K562 (cell line): ENCODE data around the gene DUS3L. TPM values are rescaled to one million over a fixed set of nuclear protein-coding genes. Genes with fewer than 3 reads are reported as not detected.

Experiments used
- CBX3 ChIP-seq, 2 experiments: IDR thresholded peaks; 1 replicate in 1 of 2; 2 replicates in 1 of 2; pipeline ENCODE4 v1.6.1; 2012; ENCODE audit warnings: inconsistent platforms in 2 of 2, low read length in 2 of 2, borderline replicate concordance in 1 of 2, control low read depth in 1 of 2
- CTBP1 ChIP-seq: fragments of 450-650 bp; IDR thresholded peaks from 2 replicates; pipeline ENCODE4 v1.6.1; 2016; ENCODE audit warnings: borderline replicate concordance
- DPF2 ChIP-seq: fragments of 450-650 bp; IDR thresholded peaks from 2 replicates; pipeline ENCODE4 v1.6.1; 2016
- FIP1L1 ChIP-seq: fragments of 200-400 bp; formaldehyde crosslinking; IDR thresholded peaks from 2 replicates; pipeline ENCODE4 v1.6.1; 2018; ENCODE audit warnings: mild to moderate bottlenecking, low read depth, low read length; ENCODE audit not compliant: poor library complexity, severe bottlenecking
- HCFC1 ChIP-seq: IDR thresholded peaks from 2 replicates; pipeline ENCODE4 v1.6.1; 2012; ENCODE audit warnings: low read depth, low read length, improper control_type of control experiment
- HLTF ChIP-seq: fragments of 450-650 bp; IDR thresholded peaks from 2 replicates; pipeline ENCODE4 v1.6.1; 2016
- HNRNPH1 ChIP-seq: fragments of 200-400 bp; formaldehyde crosslinking; optimal IDR thresholded peaks from 2 replicates; pipeline ENCODE3; 2017; ENCODE audit warnings: low read depth, mild to moderate bottlenecking, low read length, moderate library complexity
- MTA2 ChIP-seq: fragments of 450-650 bp; IDR thresholded peaks from 2 replicates; pipeline ENCODE4 v1.6.1; 2016; ENCODE audit warnings: low read depth
- NBN ChIP-seq: fragments of 450-650 bp; IDR thresholded peaks from 2 replicates; pipeline ENCODE4 v1.6.1; 2016; ENCODE audit warnings: low read depth, mild to moderate bottlenecking
- NCOA4 ChIP-seq: fragments of 450-650 bp; IDR thresholded peaks from 2 replicates; pipeline ENCODE4 v1.6.1; 2018; ENCODE audit warnings: mild to moderate bottlenecking; ENCODE audit not compliant: partially characterized antibody
- NEUROD1 ChIP-seq: fragments of 150-350 bp; IDR thresholded peaks from 2 replicates; pipeline ENCODE4 v1.6.1; 2014; ENCODE audit warnings: borderline replicate concordance, low read length, low read depth; ENCODE audit not compliant: partially characterized antibody
- PBX2 ChIP-seq, 2 experiments: IDR thresholded peaks in 1 of 2; conservative IDR thresholded peaks in 1 of 2; 2 replicates each; pipeline ENCODE4 v1.6.1; 2016; ENCODE audit warnings: low read depth in 2 of 2, mild to moderate bottlenecking in 1 of 2, missing compliant biosample characterization in 1 of 2, missing genetic modification characterization in 1 of 2, moderate library complexity in 1 of 2
- PHF21A ChIP-seq: fragments of 450-650 bp; IDR thresholded peaks from 2 replicates; pipeline ENCODE4 v1.6.1; 2017; ENCODE audit warnings: low read depth, borderline replicate concordance
- RAD21 ChIP-seq, 2 experiments: fragments of 250-450 bp in 1 of 2; fragments of 450-650 bp in 1 of 2; sonication (Bioruptor Pico) in 1 of 2; formaldehyde crosslinking in 1 of 2; IDR thresholded peaks in 1 of 2; conservative IDR thresholded peaks in 1 of 2; 2 replicates each; pipeline versions ENCODE4 v1.4.0 to v1.8.0; 2020 to 2022; ENCODE audit warnings: mild to moderate bottlenecking in 2 of 2, moderate library complexity in 1 of 2
- SNIP1 ChIP-seq: fragments of 450-650 bp; IDR thresholded peaks from 2 replicates; pipeline ENCODE4 v1.7.1; 2017; ENCODE audit warnings: low read depth, mild to moderate bottlenecking
- SREBF1 ChIP-seq: fragments of 150-350 bp; IDR thresholded peaks from 2 replicates; pipeline ENCODE4 v1.6.1; 2014; ENCODE audit warnings: antibody characterized with exemption, low read depth, low read length, borderline replicate concordance
- TAF9B ChIP-seq: fragments of 450-650 bp; IDR thresholded peaks from 2 replicates; pipeline ENCODE4 v1.6.1; 2018; ENCODE audit warnings: mild to moderate bottlenecking; ENCODE audit not compliant: partially characterized antibody
- ZBED1 ChIP-seq: IDR thresholded peaks from 2 replicates; pipeline ENCODE4 v1.6.1; 2014
- ZBTB7A ChIP-seq: IDR thresholded peaks from 2 replicates; pipeline ENCODE4 v1.6.1; 2011; ENCODE audit warnings: low read depth, mild to moderate bottlenecking, low read length, moderate library complexity, borderline replicate concordance; ENCODE audit not compliant: control insufficient read depth
- ZNF311 ChIP-seq: fragments of 250-450 bp; sonication (Bioruptor Pico); IDR thresholded peaks from 2 replicates; pipeline ENCODE4 v1.4.0; 2020; ENCODE audit warnings: mild to moderate bottlenecking, moderate library complexity
- ZNF785 ChIP-seq: fragments of 250-450 bp; sonication (Bioruptor Pico); IDR thresholded peaks from 2 replicates; pipeline ENCODE4 v1.4.0; 2020; ENCODE audit warnings: mild to moderate bottlenecking
- polyA plus RNA-seq, 8 experiments: library from polyadenylated mRNA; depleted of rRNA in 4 of 8; stranded (reverse) in 5 of 8; unstranded in 3 of 8; fragments of >200 nt; fragmentation: Nextera tagmentation in 2 of 8; fragmentation: Illumina TruSeq in 1 of 8; extraction: Ambion mirVana in 2 of 8; extraction: Trizol in 1 of 8; gene quantifications; 2 replicates each; pipeline versions ENCODE4 v1.2.1 to v1.2.3, GENCODE V29; 2011 to 2014; ENCODE audit warnings: inconsistent platforms in 1 of 8, missing spikeins in 1 of 8
- total RNA-seq, 7 experiments: library from RNA; depleted of rRNA in 6 of 7; stranded (reverse); fragments of >200 nt in 6 of 7; fragmentation: Illumina TruSeq in 2 of 7; extraction: Trizol in 2 of 7; gene quantifications; 2 replicates each; pipeline versions ENCODE4 v1.2.1 to v1.2.3, GENCODE V29; 2011 to 2021; ENCODE audit warnings: low replicate concordance in 1 of 7
- TF ChIP-seq, protein P1 (sequence below): fragments of 450-650 bp; IDR thresholded peaks from one replicate; pipeline ENCODE4 v1.6.1; 2018; ENCODE audit warnings: mild to moderate bottlenecking, moderate library complexity; ENCODE audit not compliant: partially characterized antibody

DUS3L gene
- total and polyA plus RNA-seq, 9 of the 15 experiments (the other 6 are each of a cell fraction or from before 2014, with no cell fraction given), result 1.7 to 102 (median 77.5) TPM

DNA sequence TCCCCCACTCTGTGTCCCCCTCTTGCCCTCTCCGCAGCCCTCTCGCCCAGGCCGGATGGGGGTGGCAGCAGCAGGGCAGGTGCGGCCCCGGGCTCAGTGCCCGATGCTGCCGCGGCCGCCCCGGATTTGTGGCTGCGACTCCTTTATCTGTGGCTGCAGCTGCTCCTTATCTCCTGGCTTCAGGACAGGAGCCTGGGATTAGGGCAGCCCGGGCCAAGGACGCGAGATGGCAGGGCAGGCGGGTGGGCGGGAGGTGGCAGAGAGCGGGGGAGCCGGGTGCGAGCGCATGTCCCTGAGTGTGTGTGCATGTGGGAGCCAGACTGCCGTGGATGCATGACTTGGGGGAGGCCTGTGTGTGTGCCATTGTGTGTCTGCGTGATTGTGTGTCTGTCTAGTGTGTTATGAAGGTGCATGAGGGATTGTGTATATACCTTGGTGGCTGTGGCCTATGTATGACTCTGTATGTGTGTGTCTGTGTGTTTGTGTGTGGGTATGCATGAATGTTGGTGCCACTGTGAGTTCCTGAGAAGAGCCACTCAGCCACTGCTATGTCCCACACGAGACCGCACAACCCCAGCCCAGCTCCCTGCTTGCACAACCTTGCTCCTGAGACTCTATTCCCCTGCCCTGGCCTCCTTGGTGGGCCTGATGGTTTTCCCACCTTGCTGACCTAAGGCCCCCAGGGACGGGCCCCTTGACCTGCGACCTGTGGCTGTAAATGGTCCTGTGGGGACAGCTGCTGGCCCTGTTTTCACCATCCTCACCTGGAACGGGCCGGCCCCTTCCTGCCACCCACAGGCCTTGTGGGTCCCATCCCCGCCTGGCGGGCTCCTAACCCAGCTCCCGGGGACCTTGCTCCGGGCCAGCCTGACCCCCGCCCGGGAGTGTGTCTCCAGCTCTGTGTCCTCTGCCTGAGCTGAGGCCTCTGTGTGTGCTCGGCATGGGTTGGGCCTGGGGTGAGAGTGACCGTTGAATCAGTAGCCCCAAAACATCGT, 8.6 kb upstream of the DUS3L start (continued):
- TF ChIP-seq FIP1L1 (no peak), HLTF (peak; percentile 60), SNIP1 (no peak), NBN (peak; percentile 88), RAD21 (CRISPR knock-in tag; conservative IDR thresholded peaks at IDR 0.05 in 1 of 2, IDR thresholded peaks at IDR 0.05 in 1 of 2) (no peak), NEUROD1 (peak; percentile 88), ZBTB7A (peak; percentile 71), MTA2 (peak; percentile 96), ZNF311 (CRISPR knock-in tag) (0 out of 2 replicates have a peak, but pooled peaks have one; percentile 60), DPF2 (peak; percentile 99), CTBP1 (peak; percentile 97), ZNF785 (CRISPR knock-in tag) (no peak), PHF21A (0 out of 2 replicates have a peak, but pooled peaks have one; percentile 11), SREBF1 (no peak), TAF9B (no peak), ZBED1 (peak; percentile 76; the same call in 1 of the 2 replicates), NCOA4 (no peak), HNRNPH1 (no peak), HCFC1 (no peak), CBX3 (IDR thresholded peaks at IDR 0.05; ENCODE audit: borderline replicate concordance in 1 of 2, low read length in 2 of 2) (peak in 1 of 2 experiments; percentile 69; a peak in 1 of 3 replicates), PBX2 (CRISPR knock-in tag; IDR thresholded peaks at IDR 0.05; ENCODE audit: low read depth) (no peak), PBX2 (tag; conservative IDR thresholded peaks at IDR 0.05; ENCODE audit: low read depth) (no peak)
- TF ChIP-seq, protein P1, sequence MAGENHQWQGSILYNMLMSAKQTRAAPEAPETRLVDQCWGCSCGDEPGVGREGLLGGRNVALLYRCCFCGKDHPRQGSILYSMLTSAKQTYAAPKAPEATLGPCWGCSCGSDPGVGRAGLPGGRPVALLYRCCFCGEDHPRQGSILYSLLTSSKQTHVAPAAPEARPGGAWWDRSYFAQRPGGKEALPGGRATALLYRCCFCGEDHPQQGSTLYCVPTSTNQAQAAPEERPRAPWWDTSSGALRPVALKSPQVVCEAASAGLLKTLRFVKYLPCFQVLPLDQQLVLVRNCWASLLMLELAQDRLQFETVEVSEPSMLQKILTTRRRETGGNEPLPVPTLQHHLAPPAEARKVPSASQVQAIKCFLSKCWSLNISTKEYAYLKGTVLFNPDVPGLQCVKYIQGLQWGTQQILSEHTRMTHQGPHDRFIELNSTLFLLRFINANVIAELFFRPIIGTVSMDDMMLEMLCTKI, result no peak
